ENCODE results near the gene BRD4.

Gene BRD4

DNA sequence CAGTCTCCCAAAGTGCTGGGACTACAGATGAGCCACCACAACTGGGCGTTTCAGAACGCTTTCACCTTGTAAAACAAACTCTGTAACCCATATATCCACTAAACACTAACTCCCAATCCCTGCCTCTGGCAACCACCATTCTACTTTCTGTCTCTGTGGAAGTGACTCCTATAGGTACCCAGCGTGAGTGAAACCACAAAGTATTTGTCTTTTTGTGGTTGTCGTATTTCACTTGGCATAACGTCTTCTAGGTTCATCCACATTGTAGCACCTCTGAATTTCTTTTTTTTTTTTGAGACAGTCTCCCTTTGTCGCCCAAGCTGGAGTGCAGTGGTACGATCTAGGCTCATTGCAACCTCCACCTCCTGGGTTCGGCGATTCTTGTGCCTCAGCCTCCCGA, 44.8 kb downstream of the BRD4 start:
- TF ChIP-seq, protein P1, sequence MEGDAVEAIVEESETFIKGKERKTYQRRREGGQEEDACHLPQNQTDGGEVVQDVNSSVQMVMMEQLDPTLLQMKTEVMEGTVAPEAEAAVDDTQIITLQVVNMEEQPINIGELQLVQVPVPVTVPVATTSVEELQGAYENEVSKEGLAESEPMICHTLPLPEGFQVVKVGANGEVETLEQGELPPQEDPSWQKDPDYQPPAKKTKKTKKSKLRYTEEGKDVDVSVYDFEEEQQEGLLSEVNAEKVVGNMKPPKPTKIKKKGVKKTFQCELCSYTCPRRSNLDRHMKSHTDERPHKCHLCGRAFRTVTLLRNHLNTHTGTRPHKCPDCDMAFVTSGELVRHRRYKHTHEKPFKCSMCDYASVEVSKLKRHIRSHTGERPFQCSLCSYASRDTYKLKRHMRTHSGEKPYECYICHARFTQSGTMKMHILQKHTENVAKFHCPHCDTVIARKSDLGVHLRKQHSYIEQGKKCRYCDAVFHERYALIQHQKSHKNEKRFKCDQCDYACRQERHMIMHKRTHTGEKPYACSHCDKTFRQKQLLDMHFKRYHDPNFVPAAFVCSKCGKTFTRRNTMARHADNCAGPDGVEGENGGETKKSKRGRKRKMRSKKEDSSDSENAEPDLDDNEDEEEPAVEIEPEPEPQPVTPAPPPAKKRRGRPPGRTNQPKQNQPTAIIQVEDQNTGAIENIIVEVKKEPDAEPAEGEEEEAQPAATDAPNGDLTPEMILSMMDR (IDR thresholded peaks at IDR 0.05; ENCODE audit: low read depth, low read length, missing control alignments): no peak
- Histone ChIP-seq H3K36me3 (replicated peaks) (no peaks in the 10 kb centered on the region), H3K27me3 (replicated peaks) (no peaks in the 10 kb centered on the region), H3K27ac (no peak overlapping the region), H3K4me3 (ENCODE audit: low read depth, low read length) (no peak overlapping the region)
- in situ Hi-C loops (cut with HindIII; ENCODE audit: low pct_ligation_motif_present, low sequenced_read_pairs): no loop called here
- no peak for DNase-seq

DNA sequence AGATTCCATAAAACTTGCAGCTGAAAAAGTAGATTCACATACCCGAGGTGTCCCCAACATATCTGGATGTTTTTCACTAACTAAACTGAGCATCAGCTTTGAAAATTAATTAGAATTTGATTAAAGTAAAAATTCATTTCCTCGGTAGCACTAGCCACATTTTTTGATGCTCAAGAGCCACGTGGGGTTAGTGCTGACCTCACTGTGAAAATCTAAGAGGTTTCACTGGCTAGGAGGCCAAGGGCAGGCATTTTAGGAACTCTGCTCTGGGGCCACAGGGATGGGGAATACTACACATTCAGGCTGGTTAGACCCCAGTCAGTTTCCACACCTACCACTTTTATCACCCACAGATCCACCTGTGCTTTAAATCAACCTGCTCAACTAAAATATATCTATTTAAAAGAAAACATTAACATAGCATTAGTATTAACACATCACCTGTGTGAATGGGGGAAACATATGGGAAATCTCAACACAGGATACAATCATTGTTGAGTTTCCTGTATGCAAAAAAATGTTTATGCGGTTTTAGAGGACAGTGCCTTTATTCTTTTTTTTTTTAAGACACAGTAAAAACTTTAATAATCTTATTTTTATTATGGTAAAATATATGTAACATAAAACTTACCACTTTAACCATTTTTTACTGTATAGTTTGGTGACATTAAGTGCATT, 45.5 kb downstream of the BRD4 start:
- Histone ChIP-seq H3K36me3 (replicated peaks) (no peaks in the 10 kb centered on the region), H3K4me3 (ENCODE audit: low read depth, low read length) (no peak overlapping the region), H3K27me3 (replicated peaks) (no peaks in the 10 kb centered on the region), H3K27ac (no peak overlapping the region)
- TF ChIP-seq, protein P1 (IDR thresholded peaks at IDR 0.05; ENCODE audit: low read depth, low read length, missing control alignments): no peak
- in situ Hi-C loops (cut with HindIII; ENCODE audit: low pct_ligation_motif_present, low sequenced_read_pairs): no loop called here
- no peak for DNase-seq

DNA sequence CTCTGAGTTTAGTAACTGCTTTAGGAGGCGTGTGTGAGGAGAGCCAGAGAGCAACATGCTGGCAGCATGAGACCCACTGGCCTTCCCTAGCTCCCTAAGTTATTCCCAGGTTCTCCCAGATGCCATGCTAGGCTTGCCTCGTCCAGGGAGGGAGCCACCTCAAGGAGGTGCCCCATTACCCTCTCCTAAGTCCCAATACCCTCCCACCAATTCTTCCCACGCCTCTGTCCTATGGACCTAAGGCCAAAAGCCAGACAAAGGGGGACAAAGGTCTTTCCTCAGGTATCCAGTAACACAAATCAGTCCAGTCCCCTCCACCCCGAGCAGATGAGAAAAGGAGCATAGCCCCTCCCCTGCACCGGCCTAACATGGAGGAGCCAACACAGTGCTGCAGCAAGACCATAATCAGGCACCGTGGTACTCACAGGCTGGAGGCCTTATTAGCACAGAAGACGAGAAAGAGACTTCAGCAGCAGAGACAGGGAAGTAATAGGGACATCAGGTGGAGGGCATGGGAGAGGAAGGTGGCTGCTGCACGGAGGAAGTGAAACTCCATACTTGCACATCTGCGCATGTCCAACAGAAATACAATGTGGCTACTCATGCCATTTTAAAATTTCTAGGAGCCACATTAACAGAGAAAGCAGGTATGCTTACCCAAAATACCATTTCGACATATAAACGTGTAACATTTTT, 46.3 kb downstream of the BRD4 start:
- no peak overlapping the region for H3K27ac ChIP-seq

DNA sequence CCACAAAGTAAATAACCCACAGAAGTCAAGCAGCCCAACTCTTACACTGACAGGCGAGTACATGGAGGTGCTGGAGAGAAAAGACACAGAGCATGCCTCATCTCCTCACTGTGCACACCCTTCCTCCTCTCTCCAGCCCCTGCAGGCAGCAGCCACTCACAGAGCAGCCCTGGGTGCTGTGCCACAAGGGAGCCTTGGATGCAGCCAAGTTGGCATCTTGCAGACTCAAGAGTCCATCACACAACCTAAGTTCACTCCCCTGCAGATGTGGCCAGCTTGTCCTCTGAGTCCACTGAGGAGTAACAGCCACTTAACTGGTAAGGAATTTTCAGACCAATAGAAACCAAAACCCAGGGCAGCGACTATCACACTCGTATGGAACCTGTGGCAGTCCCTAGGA, 47.4 kb downstream of the BRD4 start:
- Histone ChIP-seq H3K27ac (no peak overlapping the region), H3K4me3 (ENCODE audit: low read depth, low read length) (no peak overlapping the region), H3K36me3 (replicated peaks) (no peaks in the 10 kb centered on the region), H3K27me3 (replicated peaks) (no peaks in the 10 kb centered on the region)
- no peak for DNase-seq
- in situ Hi-C loops (cut with HindIII; ENCODE audit: low pct_ligation_motif_present, low sequenced_read_pairs): no loop called here
- TF ChIP-seq, protein P1 (IDR thresholded peaks at IDR 0.05; ENCODE audit: low read depth, low read length, missing control alignments): no peak

More for the DNA sequence above, 46.3 kb downstream of the BRD4 start:
- TF ChIP-seq, protein P1 (IDR thresholded peaks at IDR 0.05; ENCODE audit: low read depth, low read length, missing control alignments): no peak
- in situ Hi-C loops (cut with HindIII; ENCODE audit: low pct_ligation_motif_present, low sequenced_read_pairs): no loop called here
- no peaks in the 10 kb centered on the region for H3K36me3 ChIP-seq (replicated peaks)
- H3K4me3 ChIP-seq (ENCODE audit: low read depth, low read length): no peak overlapping the region
- no peaks in the 10 kb centered on the region for H3K27me3 ChIP-seq (replicated peaks)
- DNase-seq: no peak

DNA sequence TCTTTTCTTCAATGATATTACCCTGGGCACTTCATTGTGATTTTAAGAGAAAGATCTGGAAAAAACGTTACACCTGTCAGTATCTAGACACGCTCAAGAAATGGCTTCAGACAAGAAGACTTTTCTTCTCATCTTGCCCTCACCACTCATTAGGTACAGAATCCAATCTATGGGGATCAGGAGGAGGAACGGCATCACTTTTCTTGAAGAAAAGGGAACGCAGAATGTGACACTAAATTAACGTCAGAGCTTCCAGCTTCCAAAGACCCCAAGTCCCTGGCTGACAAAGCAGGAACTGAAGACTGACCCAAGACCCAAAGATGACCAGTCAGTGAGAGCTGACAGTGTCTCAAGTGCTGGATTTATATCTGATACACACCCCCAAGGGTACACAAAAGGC, 48.2 kb downstream of the BRD4 start:
- no peak for DNase-seq
- no peaks in the 10 kb centered on the region for H3K36me3 ChIP-seq (replicated peaks)
- TF ChIP-seq, protein P1 (IDR thresholded peaks at IDR 0.05; ENCODE audit: low read depth, low read length, missing control alignments): no peak
- no peak overlapping the region for H3K4me3 ChIP-seq (ENCODE audit: low read depth, low read length)
- no peaks in the 10 kb centered on the region for H3K27me3 ChIP-seq (replicated peaks)
- in situ Hi-C loops (cut with HindIII; ENCODE audit: low pct_ligation_motif_present, low sequenced_read_pairs): no loop called here
- no peak overlapping the region for H3K27ac ChIP-seq

Data from brain microvascular endothelial cell (primary cell).